RWPE2 (cell line): ENCODE results near the gene APBA3.

Source experiments
- ATAC-seq: fragments of 200-7000 bp; cut with Tn5 transposase; 3 replicates; pipeline ENCODE4 v1.9.1; 2021; ENCODE audit warnings: low read depth
- DNase-seq: peaks from one replicate; pipeline ENCODE4 v3.0.0-alpha.2; 2020; ENCODE audit warnings: low spot score
- H3K27ac ChIP-seq: fragments of 450-650 bp; 2 replicates; pipeline ENCODE4 v1.5.1; 2017; ENCODE audit warnings: mild to moderate bottlenecking; ENCODE audit not compliant: poor library complexity, severe bottlenecking
- H3K27me3 ChIP-seq: fragments of 250-450 bp; sonication (Bioruptor Pico); 2 replicates; pipeline ENCODE4 v1.5.1; 2021; ENCODE audit warnings: mild to moderate bottlenecking, moderate library complexity; ENCODE audit not compliant: insufficient read depth, poor library complexity, severe bottlenecking
- H3K36me3 ChIP-seq: fragments of 250-450 bp; sonication (Bioruptor Pico); 2 replicates; pipeline ENCODE4 v1.5.1; 2020; ENCODE audit warnings: low read depth, mild to moderate bottlenecking, moderate library complexity
- H3K4me1 ChIP-seq: fragments of 250-450 bp; sonication (Bioruptor Pico); 2 replicates; pipeline ENCODE4 v1.5.1; 2021; ENCODE audit warnings: mild to moderate bottlenecking, moderate library complexity; ENCODE audit not compliant: insufficient read depth, poor library complexity, severe bottlenecking
- H3K4me3 ChIP-seq: fragments of 250-450 bp; sonication (Bioruptor Pico); 2 replicates; pipeline ENCODE4 v1.5.1; 2021; ENCODE audit warnings: mild to moderate bottlenecking, moderate library complexity; ENCODE audit not compliant: severe bottlenecking
- H3K9me3 ChIP-seq: fragments of 250-450 bp; sonication (Bioruptor Pico); 2 replicates; pipeline ENCODE4 v1.5.1; 2021; ENCODE audit warnings: mild to moderate bottlenecking, moderate library complexity; ENCODE audit not compliant: severe bottlenecking
- CTCF ChIP-seq: fragments of 450-650 bp; IDR thresholded peaks from one replicate; pipeline ENCODE4 v1.5.1; 2017; ENCODE audit warnings: mild to moderate bottlenecking, moderate library complexity; ENCODE audit not compliant: poor library complexity, severe bottlenecking

The APBA3 gene

GRCh38 chr19:3782903-3783302 is 21.4 kb upstream of the APBA3 start:
- no peak for TF ChIP-seq CTCF
- H3K4me1 ChIP-seq, result no peaks in the 10 kb centered on the region
- H3K27ac ChIP-seq, result no peak overlapping the region
- ATAC-seq, result no peak
- H3K4me3 ChIP-seq, result no peak overlapping the region
- peaks cover 7% of the 10 kb centered on the region for H3K9me3 ChIP-seq
- no peaks in the 10 kb centered on the region for H3K36me3 ChIP-seq
- DNase-seq, result no peak
- peaks cover 10% of the 10 kb centered on the region for H3K27me3 ChIP-seq

- TF ChIP-seq CTCF, result no peak
- no peak overlapping the region for H3K27ac ChIP-seq
- H3K36me3 ChIP-seq, result no peaks in the 10 kb centered on the region
- peaks cover 7% of the 10 kb centered on the region for H3K9me3 ChIP-seq
- no peak overlapping the region for H3K4me3 ChIP-seq
- no peaks in the 10 kb centered on the region for H3K4me1 ChIP-seq
- ATAC-seq, result no peak
- peaks cover 10% of the 10 kb centered on the region for H3K27me3 ChIP-seq
- no peak for DNase-seq
Measured at GRCh38 chr19:3782330-3782729, 20.8 kb upstream of the APBA3 start.

GRCh38 chr19:3781603-3782002 is 20.1 kb upstream of the APBA3 start:
- TF ChIP-seq CTCF, result no peak
- Histone ChIP-seq H3K36me3 (no peaks in the 10 kb centered on the region), H3K4me3 (no peak overlapping the region), H3K27me3 (peaks cover 7% of the 10 kb centered on the region), H3K4me1 (no peaks in the 10 kb centered on the region), H3K27ac (no peak overlapping the region), H3K9me3 (peaks cover 7% of the 10 kb centered on the region)
- ATAC-seq (no peak), DNase-seq (no peak)

GRCh38 chr19:3780786-3781304 is 19.4 kb upstream of the APBA3 start:
- ATAC-seq (no peak), DNase-seq (no peak)
- Histone ChIP-seq H3K4me1 (no peaks in the 10 kb centered on the region), H3K9me3 (peaks cover 7% of the 10 kb centered on the region), H3K4me3 (no peak overlapping the region), H3K27ac (no peak overlapping the region), H3K27me3 (peaks cover 6% of the 10 kb centered on the region), H3K36me3 (no peaks in the 10 kb centered on the region)
- TF ChIP-seq CTCF, result no peak

GRCh38 chr19:3778899-3779723 is 17.6 kb upstream of the APBA3 start:
- TF ChIP-seq CTCF, result no peak
- no peak overlapping the region for H3K27ac ChIP-seq
- H3K36me3 ChIP-seq, result no peaks in the 10 kb centered on the region
- ATAC-seq, result no peak
- DNase-seq, result no peak
- H3K27me3 ChIP-seq, result no peaks in the 10 kb centered on the region
- H3K4me3 ChIP-seq, result no peak overlapping the region
- H3K9me3 ChIP-seq, result peaks cover 7% of the 10 kb centered on the region
- H3K4me1 ChIP-seq, result no peaks in the 10 kb centered on the region
